HEK293 (cell line): ENCODE results near the gene MELTF.

ENCODE experiments used
- GLI4 ChIP-seq: fragments of 450-650 bp; formaldehyde crosslinking; IDR thresholded peaks from 2 replicates; pipeline ENCODE4 v1.5.1; 2016; ENCODE audit warnings: missing biosample characterization, missing genetic modification characterization
- RBAK ChIP-seq: fragments of 450-650 bp; formaldehyde crosslinking; IDR thresholded peaks from 2 replicates; pipeline ENCODE4 v1.5.1; 2016; ENCODE audit warnings: missing biosample characterization, missing genetic modification characterization
- ZBTB20 ChIP-seq: fragments of 450-650 bp; formaldehyde crosslinking; IDR thresholded peaks from 2 replicates; pipeline ENCODE4 v1.5.1; 2016; ENCODE audit warnings: missing biosample characterization, missing genetic modification characterization
- ZNF121 ChIP-seq: fragments of 450-650 bp; formaldehyde crosslinking; IDR thresholded peaks from 2 replicates; pipeline ENCODE4 v1.5.1; 2016; ENCODE audit warnings: missing biosample characterization, missing genetic modification characterization
- ZNF155 ChIP-seq: fragments of 450-650 bp; formaldehyde crosslinking; IDR thresholded peaks from 2 replicates; pipeline ENCODE4 v1.5.1; 2016; ENCODE audit warnings: missing biosample characterization, missing genetic modification characterization
- ZNF16 ChIP-seq: fragments of 450-650 bp; formaldehyde crosslinking; IDR thresholded peaks from 2 replicates; pipeline ENCODE4 v1.5.1; 2016; ENCODE audit warnings: low read depth, missing biosample characterization, missing genetic modification characterization
- ZNF214 ChIP-seq: fragments of 450-650 bp; formaldehyde crosslinking; IDR thresholded peaks from 2 replicates; pipeline ENCODE4 v1.5.1; 2017; ENCODE audit warnings: missing biosample characterization, mild to moderate bottlenecking, missing genetic modification characterization, borderline replicate concordance
- ZNF266 ChIP-seq: fragments of 450-650 bp; formaldehyde crosslinking; IDR thresholded peaks from 2 replicates; pipeline ENCODE4 v1.5.1; 2016; ENCODE audit warnings: missing biosample characterization, missing genetic modification characterization, low read depth
- ZNF423 ChIP-seq: fragments of 450-650 bp; formaldehyde crosslinking; IDR thresholded peaks from 2 replicates; pipeline ENCODE4 v1.5.1; 2016; ENCODE audit warnings: missing biosample characterization, missing genetic modification characterization
- ZNF624 ChIP-seq: fragments of 450-650 bp; formaldehyde crosslinking; IDR thresholded peaks from 2 replicates; pipeline ENCODE4 v1.5.1; 2017; ENCODE audit warnings: missing biosample characterization, missing genetic modification characterization
- ZNF660 ChIP-seq: fragments of 450-650 bp; IDR thresholded peaks from 2 replicates; pipeline ENCODE4 v1.5.1; 2018; ENCODE audit warnings: missing biosample characterization, mild to moderate bottlenecking, missing genetic modification characterization
- TF ChIP-seq, protein P1 (sequence below): fragments of 450-650 bp; formaldehyde crosslinking; IDR thresholded peaks from 2 replicates; pipeline ENCODE4 v1.5.1; 2016; ENCODE audit warnings: missing biosample characterization, missing genetic modification characterization
- TF ChIP-seq, protein P2 (sequence below): fragments of 450-650 bp; formaldehyde crosslinking; IDR thresholded peaks from 2 replicates; pipeline ENCODE4 v1.5.1; 2016; ENCODE audit warnings: missing biosample characterization, missing genetic modification characterization
- TF ChIP-seq, protein P3 (sequence below): fragments of 450-650 bp; formaldehyde crosslinking; IDR thresholded peaks from 2 replicates; pipeline ENCODE4 v1.5.1; 2016; ENCODE audit warnings: missing biosample characterization, missing genetic modification characterization

DNA sequence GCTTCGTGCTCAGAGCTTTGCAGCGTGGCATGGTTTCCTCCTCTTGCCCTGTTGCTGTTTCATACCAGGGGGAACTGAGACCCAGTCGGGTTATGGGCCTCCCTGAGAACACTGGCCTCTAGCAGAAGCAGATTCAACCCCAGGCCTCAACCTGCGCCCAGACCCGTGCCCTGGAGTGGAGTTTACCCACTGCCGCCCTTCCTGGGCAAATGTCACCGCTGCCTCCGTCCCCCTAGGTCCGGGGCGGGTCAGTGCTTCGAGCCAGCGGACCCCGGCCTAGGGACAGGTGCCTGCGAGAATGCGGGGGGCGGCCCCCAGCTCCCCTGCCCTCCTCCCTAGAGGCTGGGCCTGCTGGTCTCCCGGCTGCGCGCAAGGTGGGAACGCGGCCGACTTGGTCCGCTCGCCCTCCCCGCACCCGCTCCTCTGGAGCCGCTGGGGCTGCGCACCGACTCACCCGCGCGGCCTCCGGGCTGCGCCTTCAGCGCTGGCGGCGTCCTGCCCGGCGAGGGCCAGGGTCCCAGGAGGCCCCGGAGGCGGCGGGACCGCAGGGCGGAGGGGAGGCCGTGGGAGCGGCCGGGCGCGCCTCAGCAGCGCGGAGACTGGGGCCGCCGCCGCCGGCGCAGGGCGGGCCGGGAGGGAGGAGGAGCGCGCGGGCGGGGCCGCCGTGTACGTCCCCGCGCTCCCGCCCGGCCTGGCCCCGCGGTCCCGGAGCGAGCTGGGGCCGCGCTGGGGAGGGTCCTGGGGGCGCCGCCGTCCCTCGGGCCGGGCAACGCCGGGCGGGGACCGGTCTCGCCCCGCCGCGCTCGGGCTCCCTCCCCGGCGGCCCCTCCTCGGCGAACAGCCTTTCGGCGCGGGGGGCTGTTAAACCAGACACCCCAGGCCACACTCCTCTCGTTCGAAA is 61.1 kb downstream of the MELTF start, which contains the start of gene PIGZ:
- TF ChIP-seq RBAK (tag by site-specific recombination) (no peak), ZBTB20 (no peak; the same call in 1 of the 2 replicates), GLI4 (tag by site-specific recombination) (no peak), ZNF121 (tag by site-specific recombination) (no peak), ZNF660 (tag by site-specific recombination) (no peak), ZNF423 (tag by site-specific recombination) (no peak), ZNF16 (no peak), ZNF266 (tag by site-specific recombination) (no peak), ZNF155 (no peak), ZNF624 (no peak), ZNF214 (tag by site-specific recombination) (no peak)
- TF ChIP-seq, protein P1, sequence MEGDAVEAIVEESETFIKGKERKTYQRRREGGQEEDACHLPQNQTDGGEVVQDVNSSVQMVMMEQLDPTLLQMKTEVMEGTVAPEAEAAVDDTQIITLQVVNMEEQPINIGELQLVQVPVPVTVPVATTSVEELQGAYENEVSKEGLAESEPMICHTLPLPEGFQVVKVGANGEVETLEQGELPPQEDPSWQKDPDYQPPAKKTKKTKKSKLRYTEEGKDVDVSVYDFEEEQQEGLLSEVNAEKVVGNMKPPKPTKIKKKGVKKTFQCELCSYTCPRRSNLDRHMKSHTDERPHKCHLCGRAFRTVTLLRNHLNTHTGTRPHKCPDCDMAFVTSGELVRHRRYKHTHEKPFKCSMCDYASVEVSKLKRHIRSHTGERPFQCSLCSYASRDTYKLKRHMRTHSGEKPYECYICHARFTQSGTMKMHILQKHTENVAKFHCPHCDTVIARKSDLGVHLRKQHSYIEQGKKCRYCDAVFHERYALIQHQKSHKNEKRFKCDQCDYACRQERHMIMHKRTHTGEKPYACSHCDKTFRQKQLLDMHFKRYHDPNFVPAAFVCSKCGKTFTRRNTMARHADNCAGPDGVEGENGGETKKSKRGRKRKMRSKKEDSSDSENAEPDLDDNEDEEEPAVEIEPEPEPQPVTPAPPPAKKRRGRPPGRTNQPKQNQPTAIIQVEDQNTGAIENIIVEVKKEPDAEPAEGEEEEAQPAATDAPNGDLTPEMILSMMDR (tag by site-specific recombination) = no peak
- TF ChIP-seq, protein P2, sequence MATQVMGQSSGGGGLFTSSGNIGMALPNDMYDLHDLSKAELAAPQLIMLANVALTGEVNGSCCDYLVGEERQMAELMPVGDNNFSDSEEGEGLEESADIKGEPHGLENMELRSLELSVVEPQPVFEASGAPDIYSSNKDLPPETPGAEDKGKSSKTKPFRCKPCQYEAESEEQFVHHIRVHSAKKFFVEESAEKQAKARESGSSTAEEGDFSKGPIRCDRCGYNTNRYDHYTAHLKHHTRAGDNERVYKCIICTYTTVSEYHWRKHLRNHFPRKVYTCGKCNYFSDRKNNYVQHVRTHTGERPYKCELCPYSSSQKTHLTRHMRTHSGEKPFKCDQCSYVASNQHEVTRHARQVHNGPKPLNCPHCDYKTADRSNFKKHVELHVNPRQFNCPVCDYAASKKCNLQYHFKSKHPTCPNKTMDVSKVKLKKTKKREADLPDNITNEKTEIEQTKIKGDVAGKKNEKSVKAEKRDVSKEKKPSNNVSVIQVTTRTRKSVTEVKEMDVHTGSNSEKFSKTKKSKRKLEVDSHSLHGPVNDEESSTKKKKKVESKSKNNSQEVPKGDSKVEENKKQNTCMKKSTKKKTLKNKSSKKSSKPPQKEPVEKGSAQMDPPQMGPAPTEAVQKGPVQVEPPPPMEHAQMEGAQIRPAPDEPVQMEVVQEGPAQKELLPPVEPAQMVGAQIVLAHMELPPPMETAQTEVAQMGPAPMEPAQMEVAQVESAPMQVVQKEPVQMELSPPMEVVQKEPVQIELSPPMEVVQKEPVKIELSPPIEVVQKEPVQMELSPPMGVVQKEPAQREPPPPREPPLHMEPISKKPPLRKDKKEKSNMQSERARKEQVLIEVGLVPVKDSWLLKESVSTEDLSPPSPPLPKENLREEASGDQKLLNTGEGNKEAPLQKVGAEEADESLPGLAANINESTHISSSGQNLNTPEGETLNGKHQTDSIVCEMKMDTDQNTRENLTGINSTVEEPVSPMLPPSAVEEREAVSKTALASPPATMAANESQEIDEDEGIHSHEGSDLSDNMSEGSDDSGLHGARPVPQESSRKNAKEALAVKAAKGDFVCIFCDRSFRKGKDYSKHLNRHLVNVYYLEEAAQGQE (tag by site-specific recombination) = no peak
- TF ChIP-seq, protein P3, sequence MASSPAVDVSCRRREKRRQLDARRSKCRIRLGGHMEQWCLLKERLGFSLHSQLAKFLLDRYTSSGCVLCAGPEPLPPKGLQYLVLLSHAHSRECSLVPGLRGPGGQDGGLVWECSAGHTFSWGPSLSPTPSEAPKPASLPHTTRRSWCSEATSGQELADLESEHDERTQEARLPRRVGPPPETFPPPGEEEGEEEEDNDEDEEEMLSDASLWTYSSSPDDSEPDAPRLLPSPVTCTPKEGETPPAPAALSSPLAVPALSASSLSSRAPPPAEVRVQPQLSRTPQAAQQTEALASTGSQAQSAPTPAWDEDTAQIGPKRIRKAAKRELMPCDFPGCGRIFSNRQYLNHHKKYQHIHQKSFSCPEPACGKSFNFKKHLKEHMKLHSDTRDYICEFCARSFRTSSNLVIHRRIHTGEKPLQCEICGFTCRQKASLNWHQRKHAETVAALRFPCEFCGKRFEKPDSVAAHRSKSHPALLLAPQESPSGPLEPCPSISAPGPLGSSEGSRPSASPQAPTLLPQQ (tag by site-specific recombination) = no peak
